ENCODE results near the gene BAZ2A. TPM values are rescaled to one million over a fixed set of nuclear protein-coding genes. Genes with fewer than 3 reads are reported as not detected.
A peak's percentile ranks its signal among the peaks of the same experiment; 100 is the strongest.

Gene BAZ2A
- total RNA-seq, 1 donor from 2014 or later = 105 TPM

DNA sequence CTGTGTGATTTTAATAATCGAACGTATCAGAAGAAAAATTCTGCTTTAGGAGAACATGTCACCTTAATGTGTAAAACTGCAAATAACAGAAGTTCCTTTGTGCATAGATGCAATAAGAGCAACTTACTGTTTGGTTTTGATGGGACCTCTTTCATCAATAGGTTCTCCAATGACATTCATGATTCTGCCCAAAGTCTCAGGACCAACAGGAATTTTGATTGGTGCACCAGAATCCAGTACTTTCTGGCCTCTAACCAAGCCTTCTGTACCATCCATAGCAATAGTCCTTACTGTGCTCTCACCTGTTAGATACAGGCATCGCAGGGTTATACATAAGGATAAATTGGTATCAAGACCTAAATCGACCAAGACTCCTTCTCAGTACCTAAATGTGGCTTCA lies 14.5 kb upstream of the BAZ2A start:
- Mint-ChIP-seq H3K27me3 (ENCODE audit: low read depth, unreplicated experiment) (no peaks in the 10 kb centered on the region), H3K4me3 (ENCODE audit: unreplicated experiment) (peak overlapping the region; percentile 100), H3K9me3 (ENCODE audit: unreplicated experiment) (no peaks in the 10 kb centered on the region), H3K27ac (ENCODE audit: unreplicated experiment) (peak overlapping the region; percentile 93), H3K4me1 (ENCODE audit: low read depth, unreplicated experiment) (peaks cover 15% of the 10 kb centered on the region), H3K36me3 (ENCODE audit: low read depth, unreplicated experiment) (peaks cover 17% of the 10 kb centered on the region)
- peaks cover 16% of the 10 kb centered on the region for H3K4me1 ChIP-seq (ENCODE audit: insufficient read depth, low read length)
- H3K4me2 ChIP-seq (ENCODE audit: low read length) = peak overlapping the region; percentile 88
- no peak overlapping the region for H2AFZ ChIP-seq (ENCODE audit: low read depth, low read length)
- TF ChIP-seq, protein P1, sequence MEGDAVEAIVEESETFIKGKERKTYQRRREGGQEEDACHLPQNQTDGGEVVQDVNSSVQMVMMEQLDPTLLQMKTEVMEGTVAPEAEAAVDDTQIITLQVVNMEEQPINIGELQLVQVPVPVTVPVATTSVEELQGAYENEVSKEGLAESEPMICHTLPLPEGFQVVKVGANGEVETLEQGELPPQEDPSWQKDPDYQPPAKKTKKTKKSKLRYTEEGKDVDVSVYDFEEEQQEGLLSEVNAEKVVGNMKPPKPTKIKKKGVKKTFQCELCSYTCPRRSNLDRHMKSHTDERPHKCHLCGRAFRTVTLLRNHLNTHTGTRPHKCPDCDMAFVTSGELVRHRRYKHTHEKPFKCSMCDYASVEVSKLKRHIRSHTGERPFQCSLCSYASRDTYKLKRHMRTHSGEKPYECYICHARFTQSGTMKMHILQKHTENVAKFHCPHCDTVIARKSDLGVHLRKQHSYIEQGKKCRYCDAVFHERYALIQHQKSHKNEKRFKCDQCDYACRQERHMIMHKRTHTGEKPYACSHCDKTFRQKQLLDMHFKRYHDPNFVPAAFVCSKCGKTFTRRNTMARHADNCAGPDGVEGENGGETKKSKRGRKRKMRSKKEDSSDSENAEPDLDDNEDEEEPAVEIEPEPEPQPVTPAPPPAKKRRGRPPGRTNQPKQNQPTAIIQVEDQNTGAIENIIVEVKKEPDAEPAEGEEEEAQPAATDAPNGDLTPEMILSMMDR (IDR thresholded peaks at IDR 0.05; ENCODE audit: insufficient read depth, low read depth, low read length) = no peak
- no peak for TF ChIP-seq EZH2 (IDR thresholded peaks at IDR 0.05; ENCODE audit: insufficient read depth, low read length)
- peaks cover 49% of the 10 kb centered on the region for H3K79me2 ChIP-seq (ENCODE audit: insufficient read depth, low read length)
- H3K4me3 ChIP-seq (ENCODE audit: insufficient read depth, low read depth, low read length) = peak overlapping the region; percentile 94
- H4K20me1 ChIP-seq (ENCODE audit: insufficient read depth, low read length) = peaks cover 48% of the 10 kb centered on the region
- H3K27me3 ChIP-seq (ENCODE audit: insufficient read depth, low read length) = no peaks in the 10 kb centered on the region
- no peak overlapping the region for H3K27ac ChIP-seq (ENCODE audit: low read depth, low read length)
- DNase-seq (ENCODE audit: low read depth) (no peak), FAIRE-seq (no peak)
- H3K9ac ChIP-seq (ENCODE audit: low read length) = peak overlapping the region; percentile 97
- no peaks in the 10 kb centered on the region for H3K9me3 ChIP-seq (ENCODE audit: insufficient read depth, low read depth, low read length)
- peaks cover 37% of the 10 kb centered on the region for H3K36me3 ChIP-seq (ENCODE audit: insufficient read depth, low read length)

DNA sequence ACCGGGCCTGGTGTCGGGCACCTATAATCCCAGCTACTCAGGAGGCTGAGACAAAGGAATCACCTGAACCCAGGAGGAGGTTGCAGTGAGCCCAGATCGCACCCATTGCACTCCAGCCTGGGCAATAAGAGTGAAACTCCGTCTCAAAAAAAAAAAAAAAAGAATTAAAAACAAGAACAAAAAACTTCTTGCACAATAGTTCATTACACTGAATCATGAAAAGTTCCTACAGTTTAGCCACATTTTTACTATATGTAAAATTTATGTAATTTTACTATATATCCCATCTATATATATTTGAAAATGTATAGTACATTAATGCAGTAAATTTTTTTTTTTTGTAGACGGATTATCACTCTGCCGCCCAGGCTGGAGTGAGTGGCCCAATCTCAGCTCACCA lies 11.1 kb upstream of the BAZ2A start:
- H3K27ac ChIP-seq (ENCODE audit: low read depth, low read length) = no peak overlapping the region
- Mint-ChIP-seq H3K9me3 (ENCODE audit: unreplicated experiment) (no peaks in the 10 kb centered on the region), H3K36me3 (ENCODE audit: low read depth, unreplicated experiment) (peaks cover 25% of the 10 kb centered on the region), H3K4me1 (ENCODE audit: low read depth, unreplicated experiment) (peaks cover 23% of the 10 kb centered on the region), H3K27me3 (ENCODE audit: low read depth, unreplicated experiment) (no peaks in the 10 kb centered on the region), H3K4me3 (ENCODE audit: unreplicated experiment) (no peak overlapping the region), H3K27ac (ENCODE audit: unreplicated experiment) (no peak overlapping the region)
- no peak for FAIRE-seq
- H3K79me2 ChIP-seq (ENCODE audit: insufficient read depth, low read length) = peaks cover 50% of the 10 kb centered on the region
- TF ChIP-seq, protein P1 (IDR thresholded peaks at IDR 0.05; ENCODE audit: insufficient read depth, low read depth, low read length) = no peak
- TF ChIP-seq EZH2 (IDR thresholded peaks at IDR 0.05; ENCODE audit: insufficient read depth, low read length) = no peak
- no peaks in the 10 kb centered on the region for H3K9me3 ChIP-seq (ENCODE audit: insufficient read depth, low read depth, low read length)
- H2AFZ ChIP-seq (ENCODE audit: low read depth, low read length) = no peak overlapping the region
- no peak overlapping the region for H3K9ac ChIP-seq (ENCODE audit: low read length)
- no peak overlapping the region for H3K4me2 ChIP-seq (ENCODE audit: low read length)
- H3K36me3 ChIP-seq (ENCODE audit: insufficient read depth, low read length) = peaks cover 62% of the 10 kb centered on the region
- DNase-seq (ENCODE audit: low read depth) = no peak
- H3K27me3 ChIP-seq (ENCODE audit: insufficient read depth, low read length) = no peaks in the 10 kb centered on the region
- peaks cover 16% of the 10 kb centered on the region for H3K4me1 ChIP-seq (ENCODE audit: insufficient read depth, low read length)
- H4K20me1 ChIP-seq (ENCODE audit: insufficient read depth, low read length) = peaks cover 64% of the 10 kb centered on the region
- H3K4me3 ChIP-seq (ENCODE audit: insufficient read depth, low read depth, low read length) = no peak overlapping the region

DNA sequence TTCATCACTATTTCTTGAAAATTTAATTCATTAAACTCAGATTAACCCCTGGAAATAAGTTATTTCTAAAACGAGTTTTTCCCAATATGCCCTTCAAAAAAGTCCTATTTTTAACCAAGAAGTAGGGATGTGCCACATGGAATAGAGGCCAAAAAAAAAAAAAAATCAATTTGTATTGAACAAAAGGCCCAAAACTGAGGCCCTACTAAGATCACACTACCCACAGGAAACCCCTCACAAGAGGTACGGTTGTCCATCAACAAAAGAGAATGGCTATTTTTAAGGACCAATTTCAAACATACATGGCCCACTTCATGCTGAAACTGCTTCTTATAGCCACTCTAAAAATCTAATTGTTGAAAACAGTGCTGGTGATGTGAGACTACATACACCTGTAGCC lies 7.5 kb upstream of the BAZ2A start:
- peaks cover 53% of the 10 kb centered on the region for H3K79me2 ChIP-seq (ENCODE audit: insufficient read depth, low read length)
- H2AFZ ChIP-seq (ENCODE audit: low read depth, low read length) = no peak overlapping the region
- no peak overlapping the region for H3K27ac ChIP-seq (ENCODE audit: low read depth, low read length)
- H3K4me1 ChIP-seq (ENCODE audit: insufficient read depth, low read length) = peaks cover 22% of the 10 kb centered on the region
- peaks cover 26% of the 10 kb centered on the region for H3K4me1 Mint-ChIP-seq (ENCODE audit: low read depth, unreplicated experiment)
- no peaks in the 10 kb centered on the region for H3K9me3 ChIP-seq (ENCODE audit: insufficient read depth, low read depth, low read length)
- H3K27me3 ChIP-seq (ENCODE audit: insufficient read depth, low read length) = no peaks in the 10 kb centered on the region
- no peak for TF ChIP-seq EZH2 (IDR thresholded peaks at IDR 0.05; ENCODE audit: insufficient read depth, low read length)
- TF ChIP-seq, protein P1 (IDR thresholded peaks at IDR 0.05; ENCODE audit: insufficient read depth, low read depth, low read length) = no peak
- FAIRE-seq = no peak
- peaks cover 16% of the 10 kb centered on the region for H3K36me3 Mint-ChIP-seq (ENCODE audit: low read depth, unreplicated experiment)
- H3K4me2 ChIP-seq (ENCODE audit: low read length) = no peak overlapping the region
- DNase-seq (ENCODE audit: low read depth) = no peak
- H3K36me3 ChIP-seq (ENCODE audit: insufficient read depth, low read length) = peaks cover 43% of the 10 kb centered on the region
- H3K9ac ChIP-seq (ENCODE audit: low read length) = peak overlapping the region; percentile 15
- peaks cover 53% of the 10 kb centered on the region for H4K20me1 ChIP-seq (ENCODE audit: insufficient read depth, low read length)
- H3K4me3 ChIP-seq (ENCODE audit: insufficient read depth, low read depth, low read length) = no peak overlapping the region
- peak overlapping the region; percentile 90 for H3K27ac Mint-ChIP-seq (ENCODE audit: unreplicated experiment)
- H3K27me3 Mint-ChIP-seq (ENCODE audit: low read depth, unreplicated experiment) = no peaks in the 10 kb centered on the region
- H3K4me3 Mint-ChIP-seq (ENCODE audit: unreplicated experiment) = peak overlapping the region; percentile 97
- no peaks in the 10 kb centered on the region for H3K9me3 Mint-ChIP-seq (ENCODE audit: unreplicated experiment)

Data from astrocyte (in vitro differentiated cells and primary cell).